RKO (cell line): Measurements from ENCODE around the gene MAPK8IP1.

Source experiments
- DNase-seq: peaks from one replicate; pipeline ENCODE4 v3.0.0-alpha.2; 2016; ENCODE audit warnings: low spot score

Gene MAPK8IP1

GRCh38 chr11:45909594-45910475 is 24.4 kb downstream of the MAPK8IP1 start:
- no peak for DNase-seq

GRCh38 chr11:45910623-45911022 is 25.2 kb downstream of the MAPK8IP1 start:
- DNase-seq, result no peak

GRCh38 chr11:45913514-45913913 is 28.1 kb downstream of the MAPK8IP1 start:
- no peak for DNase-seq

DNA sequence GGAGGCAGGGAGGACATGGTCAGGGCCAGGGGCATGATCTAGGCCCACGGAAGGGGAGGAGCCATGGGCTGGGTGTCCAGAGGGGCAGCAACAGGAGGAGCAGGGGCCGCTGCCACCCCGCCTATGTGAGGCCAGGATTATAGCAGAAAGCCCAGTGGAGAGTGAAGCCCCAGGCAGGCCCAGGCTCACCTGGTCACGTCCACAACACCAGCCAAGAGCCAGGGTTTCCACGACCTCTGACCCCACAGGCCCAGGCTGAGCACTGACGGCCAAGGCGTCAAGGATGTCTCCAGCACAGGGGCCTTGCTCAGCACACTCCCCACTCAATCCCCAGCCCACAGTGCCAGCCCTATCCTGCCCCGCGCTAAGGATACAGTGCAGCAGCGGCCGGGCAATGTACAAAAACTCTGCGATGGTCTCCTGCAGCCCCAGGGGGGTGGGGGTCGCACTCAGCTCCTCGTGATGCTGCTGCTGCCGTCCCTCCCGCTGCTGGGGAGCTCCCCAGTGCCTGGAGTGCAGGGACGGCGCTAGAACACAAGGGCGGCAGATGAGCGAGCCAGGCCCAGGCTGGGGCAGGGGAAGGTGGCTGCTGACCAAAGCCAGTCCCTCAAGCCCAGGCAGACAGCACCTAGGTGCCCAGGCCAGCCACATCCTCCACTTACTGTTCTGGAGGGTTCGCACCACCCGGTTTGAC is 28.6 kb downstream of the MAPK8IP1 start:
- DNase-seq, result no peak

GRCh38 chr11:45915446-45915845 is 30.0 kb downstream of the MAPK8IP1 start:
- DNase-seq, result no peak

DNA sequence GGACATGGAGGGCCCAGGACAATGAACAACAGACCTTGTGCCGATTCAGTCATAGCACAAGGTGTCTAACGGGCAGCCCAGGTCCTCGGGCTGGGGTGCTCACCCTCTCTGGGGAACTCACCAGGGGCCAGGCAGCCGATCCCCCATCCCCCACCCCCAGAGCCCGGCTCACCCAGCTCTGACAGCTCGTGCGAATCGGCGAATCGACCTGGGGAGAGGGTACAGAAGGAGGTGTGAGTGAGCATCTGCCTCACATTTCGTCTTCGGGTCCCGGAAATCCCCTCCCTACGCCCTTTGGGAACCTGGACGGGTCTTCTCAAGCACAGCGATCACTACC is 31.8 kb downstream of the MAPK8IP1 start:
- DNase-seq, result no peak

DNA sequence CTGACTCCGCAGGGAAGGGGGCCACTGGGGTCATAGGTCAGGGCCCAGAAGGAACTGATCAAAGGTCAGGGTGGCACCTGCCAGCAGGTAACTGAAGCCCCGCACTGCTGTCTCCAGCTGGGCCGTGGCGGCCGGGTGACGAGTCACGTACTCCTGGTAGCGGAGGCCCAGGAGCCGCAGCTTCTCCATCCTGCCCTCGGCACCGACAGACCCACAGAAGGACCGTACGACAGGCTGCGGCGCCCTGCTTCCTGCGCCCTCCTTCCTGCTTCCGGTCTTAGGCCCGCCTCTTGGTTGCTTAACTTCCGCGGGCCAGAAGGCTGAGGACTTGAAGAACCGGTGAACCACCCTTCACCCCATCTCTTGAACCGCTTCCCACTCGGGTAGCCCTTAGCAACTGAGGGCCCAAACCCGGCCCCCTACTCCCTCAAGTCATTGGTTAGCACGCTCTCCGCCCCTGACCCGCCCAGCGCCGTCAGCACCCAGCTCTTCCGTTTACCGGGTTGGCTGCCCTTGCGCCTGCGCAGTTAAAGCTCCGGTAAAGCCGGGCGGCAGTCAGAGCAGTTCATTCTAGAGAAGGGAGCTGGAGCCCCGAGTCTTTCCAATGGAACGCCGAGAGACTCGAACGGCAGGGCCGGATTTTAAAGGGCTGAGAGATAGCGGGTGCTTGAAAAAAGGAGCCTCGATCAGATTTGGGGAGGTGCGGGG is 32.3 kb downstream of the MAPK8IP1 start, which contains the start of gene PEX16:
TSS of gene PEX16 (minus strand) at position 255 of the 708 bp plus-strand sequence. CDS start at position 189, 66 bp downstream.
- DNase-seq, result peak; percentile 98

DNA sequence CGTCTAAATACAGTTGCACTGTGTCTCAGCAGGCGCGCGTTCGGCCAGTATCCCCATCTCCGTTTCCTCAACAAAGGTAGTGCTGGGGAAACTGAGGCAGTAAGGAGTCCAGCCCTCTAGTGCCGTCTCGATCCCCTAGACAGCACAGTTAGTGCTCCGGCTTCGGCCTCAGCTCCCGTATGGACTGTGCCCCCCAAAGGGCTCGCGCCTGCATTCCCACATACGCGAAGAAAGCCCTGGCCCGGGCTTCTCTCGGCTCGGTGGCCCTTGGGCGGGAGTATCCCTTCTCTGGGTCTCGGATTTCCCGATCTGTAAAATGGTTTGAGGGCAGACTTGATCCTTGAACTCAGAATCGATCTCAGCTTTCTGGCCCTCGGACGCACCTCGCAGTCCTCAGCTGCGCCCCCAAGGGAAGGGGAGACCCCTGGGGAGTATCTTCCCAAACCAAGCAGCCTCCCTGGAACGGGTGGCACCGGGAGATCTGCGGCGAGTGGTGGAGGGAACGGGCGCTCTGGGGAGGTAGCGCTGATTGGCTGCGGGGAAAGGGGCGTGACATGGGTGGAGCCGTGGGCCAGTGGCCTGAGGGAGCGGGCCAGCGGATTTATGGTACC is 33.0 kb downstream of the MAPK8IP1 start:
- peak; percentile 76 for DNase-seq

GRCh38 chr11:45918962-45919675 is 33.7 kb downstream of the MAPK8IP1 start:
- no peak for DNase-seq

DNA sequence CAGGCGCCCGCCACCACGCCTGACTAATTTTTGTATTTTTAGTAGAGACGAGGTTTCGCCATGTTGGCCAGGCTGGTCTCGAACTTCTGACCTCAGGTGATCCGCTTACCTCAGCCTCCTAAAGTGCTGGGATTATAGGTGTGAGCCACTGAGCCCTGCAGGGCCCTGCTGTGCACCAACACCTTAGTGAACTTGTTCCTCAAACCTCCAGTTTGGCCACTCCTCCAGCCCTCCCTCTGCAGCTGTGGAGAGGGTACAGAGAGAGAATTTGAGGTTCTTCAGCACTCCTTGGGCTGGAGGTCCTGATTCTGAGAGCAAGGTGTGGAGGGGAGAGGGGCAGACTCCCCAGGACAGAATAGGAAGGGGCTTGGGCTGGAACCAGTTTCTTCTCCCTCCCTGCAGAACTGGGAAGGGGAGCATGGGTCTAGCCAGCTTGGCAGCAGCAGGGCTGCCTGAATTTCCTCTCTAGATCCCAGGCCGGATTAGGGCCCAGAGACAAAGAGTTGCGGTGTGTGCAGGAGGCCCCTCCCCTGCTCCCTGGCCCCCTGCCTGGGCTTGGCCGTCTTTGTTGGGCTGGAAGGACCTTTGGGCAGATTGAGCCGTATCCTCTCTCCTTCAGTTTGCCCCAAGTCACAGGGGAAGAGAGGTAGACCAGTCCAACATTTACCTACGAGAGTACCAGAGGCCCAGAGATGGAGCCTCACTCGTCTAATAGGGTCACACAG is 34.5 kb downstream of the MAPK8IP1 start:
- no peak for DNase-seq

DNA sequence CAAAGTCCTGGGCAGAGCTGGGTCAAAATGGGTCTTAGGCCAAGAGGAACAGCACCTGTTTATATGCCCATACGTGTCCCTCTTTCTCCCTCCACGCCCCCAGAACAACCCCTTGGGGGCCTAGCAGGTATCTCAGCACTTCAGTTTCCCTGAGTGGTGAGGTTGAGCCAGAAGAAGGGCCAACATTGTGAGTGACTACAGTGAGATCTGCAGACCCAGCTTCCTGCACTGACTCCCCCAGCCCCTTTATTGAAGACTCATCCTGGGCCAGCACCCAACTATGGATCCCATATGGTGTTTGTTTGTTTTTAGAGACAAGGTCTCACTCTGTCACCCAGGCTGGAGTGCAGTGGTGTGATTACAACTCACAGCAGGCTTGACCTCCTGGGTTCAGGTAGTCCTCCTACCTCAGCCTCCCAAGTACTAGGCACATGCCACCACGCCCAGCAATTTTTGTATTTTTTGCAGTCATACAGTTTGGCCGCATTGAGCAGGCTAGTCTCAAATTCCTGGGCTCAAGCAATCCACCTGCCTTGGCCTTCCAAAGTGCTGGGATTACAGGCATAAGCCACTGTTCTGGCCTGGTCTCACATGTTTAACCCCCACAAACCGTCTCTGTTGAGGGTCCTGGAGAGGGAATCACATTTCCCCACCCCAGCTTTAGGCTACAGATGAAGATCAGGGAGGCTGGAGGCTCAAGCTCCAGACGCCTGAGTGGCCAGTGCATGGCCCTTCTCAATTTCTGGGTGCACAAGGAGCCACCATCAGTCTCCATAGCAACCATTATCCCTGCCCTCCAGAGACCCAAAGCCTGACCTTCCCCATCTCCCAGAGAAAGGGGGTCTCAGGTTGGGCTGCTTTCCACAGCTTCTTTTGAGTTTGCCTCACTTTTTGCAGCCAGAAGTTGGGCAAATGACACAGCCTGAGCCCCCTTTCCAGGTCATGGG is 35.4 kb downstream of the MAPK8IP1 start:
- no peak for DNase-seq

GRCh38 chr11:45921561-45922424 is 36.3 kb downstream of the MAPK8IP1 start:
- no peak for DNase-seq

- DNase-seq, result no peak
Measured at GRCh38 chr11:45922425-45923082, 37.1 kb downstream of the MAPK8IP1 start, which contains the start of gene LARGE2. Gene LARGE2 (plus strand): TSS chr11:45922656. CDS start chr11:45922883, 227 bp downstream.

GRCh38 chr11:45924036-45924915 is 38.8 kb downstream of the MAPK8IP1 start:
- no peak for DNase-seq

- DNase-seq, result no peak
Measured at GRCh38 chr11:45924927-45925326, 39.5 kb downstream of the MAPK8IP1 start.

- DNase-seq, result no peak
Measured at GRCh38 chr11:45925550-45925949, 40.1 kb downstream of the MAPK8IP1 start.

DNA sequence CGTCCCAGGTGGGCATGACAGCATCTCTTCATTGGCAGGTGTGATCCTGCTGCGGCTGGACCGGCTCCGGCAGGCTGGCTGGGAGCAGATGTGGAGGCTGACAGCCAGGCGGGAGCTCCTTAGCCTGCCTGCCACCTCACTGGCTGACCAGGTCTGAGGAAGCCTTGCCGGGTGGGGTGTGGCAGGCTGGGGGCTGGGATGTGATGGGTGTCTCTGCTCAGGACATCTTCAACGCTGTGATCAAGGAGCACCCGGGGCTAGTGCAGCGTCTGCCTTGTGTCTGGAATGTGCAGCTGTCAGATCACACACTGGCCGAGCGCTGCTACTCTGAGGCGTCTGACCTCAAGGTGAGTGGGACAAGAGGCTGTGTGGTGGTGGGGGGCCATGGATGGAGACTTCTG is 40.5 kb downstream of the MAPK8IP1 start:
- no peak for DNase-seq
